HepG2 (cell line): ENCODE results near the gene ADGRB2. TPM values are rescaled to one million over a fixed set of nuclear protein-coding genes. Genes with fewer than 3 reads are reported as not detected.

Source experiments
- ATAC-seq: fragments of 200-7000 bp; cut with Tn5 transposase; 3 replicates; pipeline ENCODE4 v1.9.1; 2020; ENCODE audit warnings: mild to moderate bottlenecking, moderate library complexity
- BruUV-seq: library from RNA; stranded (reverse); fragments of 400-500 nt; replicated peaks from 2 replicates; lab custom pipeline; 2021; lab: Mats Ljungman, UMichigan
- CTCF ChIA-PET: fragments of 300-600 bp; formaldehyde crosslinking; extraction: SDS; loops from one replicate; lab custom pipeline; 2021; ENCODE audit warnings: low total read pairs, inconsistent platforms, low intra/inter-chr PET ratio; lab: Yijun Ruan, JAX
- POLR2A ChIA-PET: fragments of 350-600 bp; sonication (Branson Sonifier 250); formaldehyde crosslinking; loops from one replicate; lab custom pipeline; 2020; ENCODE audit warnings: antibody characterized with exemption, inconsistent platforms; lab: Yijun Ruan, JAX
- DNase-seq: peaks from one replicate; pipeline ENCODE4 v3.0.0-alpha.2; 2015; ENCODE audit warnings: low spot score
- FAIRE-seq: peaks from 3 replicates; lab custom pipeline; 2011; peaks lifted over from hg19 to GRCh38; lab: Jason Lieb, UNC
- H2AFZ ChIP-seq: one replicate; pipeline ENCODE4 v1.6.1; 2011; ENCODE audit warnings: low read length, inconsistent platforms
- H3K27ac ChIP-seq: fragments of 300-600 bp; 3 replicates; pipeline ENCODE4 v1.8.0; 2011; ENCODE audit warnings: mixed run types, mild to moderate bottlenecking, mixed read lengths, low read length, inconsistent platforms; ENCODE audit not compliant: insufficient read depth; ENCODE audit errors: extremely low read length
- H3K27me3 ChIP-seq, 2 experiments: fragments of 200-600 bp in 1 of 2; 2 replicates in 1 of 2; 3 replicates in 1 of 2; pipeline versions ENCODE4 v1.6.0 to v1.8.0; 2011; ENCODE audit warnings: low read length in 2 of 2, mild to moderate bottlenecking in 2 of 2, moderate library complexity in 2 of 2, inconsistent platforms in 1 of 2; ENCODE audit not compliant: insufficient read depth in 2 of 2, control insufficient read depth in 1 of 2
- H3K36me3 ChIP-seq, 2 experiments: fragments of 200-600 bp in 1 of 2; replicated peaks in 1 of 2; 2 replicates in 1 of 2; 3 replicates in 1 of 2; pipeline versions ENCODE4 v1.5.1 to v1.8.0; 2011; ENCODE audit warnings: low read length in 2 of 2, inconsistent platforms in 1 of 2; ENCODE audit not compliant: insufficient read depth in 2 of 2, control insufficient read depth in 1 of 2
- H3K4me1 ChIP-seq: 2 replicates; pipeline ENCODE4 v1.5.1; 2012; ENCODE audit warnings: low read length, inconsistent platforms; ENCODE audit not compliant: insufficient read depth
- H3K4me2 ChIP-seq: 2 replicates; pipeline ENCODE4 v1.6.0; 2011; ENCODE audit warnings: low read depth, low read length, inconsistent platforms
- H3K4me3 ChIP-seq, 3 experiments: fragments of 200-600 bp in 1 of 3; sonication (generic), shearing (Covaris generic) in 1 of 3; replicated peaks in 1 of 3; 2 replicates each; pipeline ENCODE4 v1.5.1; 2011 to 2016; ENCODE audit warnings: low read length in 3 of 3, inconsistent platforms in 2 of 3, low read depth in 2 of 3, mild to moderate bottlenecking in 2 of 3, control low read depth in 1 of 3, mixed read lengths in 1 of 3; ENCODE audit not compliant: insufficient read depth in 1 of 3
- H3K79me2 ChIP-seq: one replicate; pipeline ENCODE4 v1.6.1; 2011; ENCODE audit warnings: low read length, inconsistent platforms; ENCODE audit not compliant: insufficient read depth
- H3K9ac ChIP-seq: 2 replicates; pipeline ENCODE4 v1.6.0; 2011; ENCODE audit warnings: mild to moderate bottlenecking, low read depth, low read length, inconsistent platforms; ENCODE audit not compliant: insufficient read depth
- H3K9me3 ChIP-seq: 2 replicates; pipeline ENCODE4 v1.5.1; 2012; ENCODE audit warnings: mild to moderate bottlenecking, low read length
- H4K20me1 ChIP-seq: 2 replicates; pipeline ENCODE4 v1.6.0; 2011; ENCODE audit warnings: inconsistent platforms, mild to moderate bottlenecking, low read length, moderate library complexity; ENCODE audit not compliant: insufficient read depth
- HNRNPUL1 ChIP-seq: fragments of 200-400 bp; formaldehyde crosslinking; IDR thresholded peaks from 2 replicates; pipeline ENCODE4 v1.6.1; 2017; ENCODE audit warnings: low read depth, mild to moderate bottlenecking, low read length, moderate library complexity
- SMAD3 ChIP-seq: sonication (generic); formaldehyde crosslinking; IDR thresholded peaks from 2 replicates; pipeline ENCODE4 v1.4.0; 2020; ENCODE audit warnings: missing genetic modification reagents
- SP1 ChIP-seq, 2 experiments: fragments of 450-650 bp in 1 of 2; sonication (generic) in 1 of 2; formaldehyde crosslinking in 1 of 2; IDR thresholded peaks; 2 replicates each; pipeline versions ENCODE4 v1.4.0 to v1.6.1; 2016 to 2020; ENCODE audit warnings: missing genetic modification reagents in 1 of 2
- WGBS: methylation state at CpG from one replicate; pipeline ENCODE4 v1.1.6; 2017; ENCODE audit warnings: low lambda C conversion rate; 5-methylcytosine and 5-hydroxymethylcytosine counted together
- in situ Hi-C: cut with HindIII; loops from 2 replicates; pipeline ENCODE4 v1.10.0; 2017; ENCODE audit warnings: low pct_unique_long_range_greater_than_20kb; ENCODE audit not compliant: extremely low pct_ligation_motif_present
- intact Hi-C: fragments of 100-400 bp; cut with micrococcal nuclease; formaldehyde crosslinking; loops from one replicate; pipeline ENCODE4 v1.10.0; 2022; ENCODE audit not compliant: unreplicated experiment
- polyA plus RNA-seq, 8 experiments: library from polyadenylated mRNA; depleted of rRNA in 3 of 8; stranded (reverse) in 7 of 8; unstranded in 1 of 8; fragments of >200 nt; fragmentation: Illumina TruSeq in 4 of 8; extraction: Trizol in 4 of 8; gene quantifications; 2 replicates each; pipeline versions ENCODE4 v1.2.1 to v1.2.3, GENCODE V29; 2011 to 2016; ENCODE audit warnings: low read depth in 4 of 8, missing spikeins in 1 of 8, mixed read lengths in 1 of 8; ENCODE audit not compliant: insufficient read depth in 1 of 8
- total RNA-seq, 5 experiments: library from RNA; depleted of rRNA; stranded (reverse); fragments of >200 nt; fragmentation: Illumina TruSeq; extraction: Trizol; gene quantifications; 2 replicates each; pipeline ENCODE4 v1.2.3, GENCODE V29; 2016; ENCODE audit warnings: low read depth in 1 of 5
- TF ChIP-seq, protein P1 (sequence below): sonication (generic); formaldehyde crosslinking; IDR thresholded peaks from 2 replicates; pipeline ENCODE4 v1.5.1; 2020; ENCODE audit warnings: mild to moderate bottlenecking, missing genetic modification reagents, moderate library complexity
- TF ChIP-seq, protein P2 (sequence below): sonication (generic); formaldehyde crosslinking; IDR thresholded peaks from 2 replicates; pipeline ENCODE4 v1.4.0; 2020; ENCODE audit warnings: mild to moderate bottlenecking, missing genetic modification reagents
- TF ChIP-seq, protein P3 (sequence below): sonication (generic); formaldehyde crosslinking; IDR thresholded peaks from 2 replicates; pipeline ENCODE4; 2020; ENCODE audit warnings: missing genetic modification reagents, mild to moderate bottlenecking, borderline replicate concordance

The ADGRB2 gene
- total and polyA plus RNA-seq, 2 of the 13 experiments (the other 11 are each of a cell fraction or from before 2014, with no cell fraction given): 0.03 to 0.09 TPM

GRCh38 chr1:31688233-31688918 lies 75.8 kb downstream of the ADGRB2 start:
- POLR2A ChIA-PET: no interaction called here
- Histone ChIP-seq H3K4me3 (no peak overlapping the region), H3K79me2 (no peaks in the 10 kb centered on the region), H3K4me1 (no peaks in the 10 kb centered on the region), H3K27ac (no peak overlapping the region), H3K36me3 (no peaks in the 10 kb centered on the region), H3K9ac (no peak overlapping the region), H2AFZ (no peak overlapping the region), H3K9me3 (no peaks in the 10 kb centered on the region), H3K27me3 (no peaks in the 10 kb centered on the region), H4K20me1 (no peaks in the 10 kb centered on the region), H3K4me2 (no peak overlapping the region)
- ATAC-seq (no peak), FAIRE-seq (no peak), DNase-seq (no peak)
- intact Hi-C loops: no loop called here
- in situ Hi-C loops: no loop called here
- WGBS: 92% methylated on average over 8 of the region's 8 CpGs
- TF ChIP-seq, protein P1, sequence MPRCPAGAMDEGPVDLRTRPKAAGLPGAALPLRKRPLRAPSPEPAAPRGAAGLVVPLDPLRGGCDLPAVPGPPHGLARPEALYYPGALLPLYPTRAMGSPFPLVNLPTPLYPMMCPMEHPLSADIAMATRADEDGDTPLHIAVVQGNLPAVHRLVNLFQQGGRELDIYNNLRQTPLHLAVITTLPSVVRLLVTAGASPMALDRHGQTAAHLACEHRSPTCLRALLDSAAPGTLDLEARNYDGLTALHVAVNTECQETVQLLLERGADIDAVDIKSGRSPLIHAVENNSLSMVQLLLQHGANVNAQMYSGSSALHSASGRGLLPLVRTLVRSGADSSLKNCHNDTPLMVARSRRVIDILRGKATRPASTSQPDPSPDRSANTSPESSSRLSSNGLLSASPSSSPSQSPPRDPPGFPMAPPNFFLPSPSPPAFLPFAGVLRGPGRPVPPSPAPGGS: no peak
- TF ChIP-seq SMAD3 (CRISPR knock-in tag): no peak
- no peak for TF ChIP-seq SP1 (IDR thresholded peaks at IDR 0.05)
- no peak for TF ChIP-seq SP1 (CRISPR knock-in tag; IDR thresholded peaks at IDR 0.05)
- TF ChIP-seq, protein P2, sequence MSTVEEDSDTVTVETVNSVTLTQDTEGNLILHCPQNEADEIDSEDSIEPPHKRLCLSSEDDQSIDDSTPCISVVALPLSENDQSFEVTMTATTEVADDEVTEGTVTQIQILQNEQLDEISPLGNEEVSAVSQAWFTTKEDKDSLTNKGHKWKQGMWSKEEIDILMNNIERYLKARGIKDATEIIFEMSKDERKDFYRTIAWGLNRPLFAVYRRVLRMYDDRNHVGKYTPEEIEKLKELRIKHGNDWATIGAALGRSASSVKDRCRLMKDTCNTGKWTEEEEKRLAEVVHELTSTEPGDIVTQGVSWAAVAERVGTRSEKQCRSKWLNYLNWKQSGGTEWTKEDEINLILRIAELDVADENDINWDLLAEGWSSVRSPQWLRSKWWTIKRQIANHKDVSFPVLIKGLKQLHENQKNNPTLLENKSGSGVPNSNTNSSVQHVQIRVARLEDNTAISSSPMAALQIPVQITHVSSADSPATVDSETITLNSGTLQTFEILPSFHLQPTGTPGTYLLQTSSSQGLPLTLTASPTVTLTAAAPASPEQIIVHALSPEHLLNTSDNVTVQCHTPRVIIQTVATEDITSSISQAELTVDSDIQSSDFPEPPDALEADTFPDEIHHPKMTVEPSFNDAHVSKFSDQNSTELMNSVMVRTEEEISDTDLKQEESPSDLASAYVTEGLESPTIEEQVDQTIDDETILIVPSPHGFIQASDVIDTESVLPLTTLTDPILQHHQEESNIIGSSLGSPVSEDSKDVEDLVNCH (CRISPR knock-in tag): no peak
- TF ChIP-seq HNRNPUL1: no peak
- TF ChIP-seq, protein P3, sequence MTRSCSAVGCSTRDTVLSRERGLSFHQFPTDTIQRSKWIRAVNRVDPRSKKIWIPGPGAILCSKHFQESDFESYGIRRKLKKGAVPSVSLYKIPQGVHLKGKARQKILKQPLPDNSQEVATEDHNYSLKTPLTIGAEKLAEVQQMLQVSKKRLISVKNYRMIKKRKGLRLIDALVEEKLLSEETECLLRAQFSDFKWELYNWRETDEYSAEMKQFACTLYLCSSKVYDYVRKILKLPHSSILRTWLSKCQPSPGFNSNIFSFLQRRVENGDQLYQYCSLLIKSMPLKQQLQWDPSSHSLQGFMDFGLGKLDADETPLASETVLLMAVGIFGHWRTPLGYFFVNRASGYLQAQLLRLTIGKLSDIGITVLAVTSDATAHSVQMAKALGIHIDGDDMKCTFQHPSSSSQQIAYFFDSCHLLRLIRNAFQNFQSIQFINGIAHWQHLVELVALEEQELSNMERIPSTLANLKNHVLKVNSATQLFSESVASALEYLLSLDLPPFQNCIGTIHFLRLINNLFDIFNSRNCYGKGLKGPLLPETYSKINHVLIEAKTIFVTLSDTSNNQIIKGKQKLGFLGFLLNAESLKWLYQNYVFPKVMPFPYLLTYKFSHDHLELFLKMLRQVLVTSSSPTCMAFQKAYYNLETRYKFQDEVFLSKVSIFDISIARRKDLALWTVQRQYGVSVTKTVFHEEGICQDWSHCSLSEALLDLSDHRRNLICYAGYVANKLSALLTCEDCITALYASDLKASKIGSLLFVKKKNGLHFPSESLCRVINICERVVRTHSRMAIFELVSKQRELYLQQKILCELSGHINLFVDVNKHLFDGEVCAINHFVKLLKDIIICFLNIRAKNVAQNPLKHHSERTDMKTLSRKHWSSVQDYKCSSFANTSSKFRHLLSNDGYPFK (CRISPR knock-in tag): no peak
- CTCF ChIA-PET: no interaction called here
- BruUV-seq: no TSS peak
